BLaER1 (cell line): ENCODE data around the gene C11orf21.

ENCODE experiments used
- H3K27ac ChIP-seq: shearing (Covaris generic); formaldehyde crosslinking; 2 replicates; pipeline ENCODE4 v1.8.1; 2022
- H3K27me3 ChIP-seq: shearing (Covaris generic); formaldehyde crosslinking; 2 replicates; pipeline ENCODE4 v1.8.1; 2022
- H3K36me3 ChIP-seq: shearing (Covaris generic); formaldehyde crosslinking; 2 replicates; pipeline ENCODE4 v1.8.1; 2022
- H3K4me1 ChIP-seq: shearing (Covaris generic); formaldehyde crosslinking; 2 replicates; pipeline ENCODE4 v1.8.1; 2022
- H3K4me2 ChIP-seq: shearing (Covaris generic); formaldehyde crosslinking; 2 replicates; pipeline ENCODE4 v1.8.1; 2022
- H3K4me3 ChIP-seq: shearing (Covaris generic); formaldehyde crosslinking; 2 replicates; pipeline ENCODE4 v1.8.1; 2022
- H3K9ac ChIP-seq: shearing (Covaris generic); formaldehyde crosslinking; 2 replicates; pipeline ENCODE4 v1.8.1; 2022
- H3K9me3 ChIP-seq: shearing (Covaris generic); formaldehyde crosslinking; 2 replicates; pipeline ENCODE4 v1.8.1; 2022
- H4K20me1 ChIP-seq: shearing (Covaris generic); formaldehyde crosslinking; 2 replicates; pipeline ENCODE4 v1.8.1; 2022
- Cebpa-rat ChIP-seq: shearing (Covaris generic); IDR thresholded peaks from 2 replicates; pipeline ENCODE4 v1.8.1; 2022

The C11orf21 gene

DNA sequence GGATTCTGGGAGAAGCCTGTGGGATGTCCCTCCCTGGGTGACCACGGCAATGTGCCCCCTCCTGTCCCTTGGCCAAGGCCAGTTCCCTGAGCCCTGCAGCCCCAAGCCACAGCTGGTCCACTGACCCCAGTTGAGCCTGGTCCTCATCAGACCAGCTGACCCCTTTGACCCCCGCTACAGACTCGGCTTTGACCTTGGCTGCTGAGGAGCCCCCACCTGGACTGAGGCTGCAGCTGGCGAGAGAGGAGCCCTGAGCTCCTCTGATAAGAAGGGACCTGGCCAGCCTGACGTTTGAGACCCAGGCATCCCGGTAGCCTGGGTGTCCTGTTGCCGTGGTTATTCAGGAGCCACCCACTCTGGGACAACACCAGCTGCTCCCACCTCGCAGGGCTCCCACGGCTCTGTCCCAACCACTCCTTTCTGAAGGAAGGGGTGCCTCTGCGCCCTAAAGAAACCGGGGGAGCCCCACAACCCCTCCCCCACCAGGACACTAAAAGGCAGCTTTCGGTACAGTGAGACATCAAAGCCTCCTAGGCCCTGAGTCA is 34.3 kb downstream of the C11orf21 start:
- Histone ChIP-seq H3K27me3 (peaks cover 84% of the 10 kb centered on the region), H3K9ac (no peak overlapping the region)

DNA sequence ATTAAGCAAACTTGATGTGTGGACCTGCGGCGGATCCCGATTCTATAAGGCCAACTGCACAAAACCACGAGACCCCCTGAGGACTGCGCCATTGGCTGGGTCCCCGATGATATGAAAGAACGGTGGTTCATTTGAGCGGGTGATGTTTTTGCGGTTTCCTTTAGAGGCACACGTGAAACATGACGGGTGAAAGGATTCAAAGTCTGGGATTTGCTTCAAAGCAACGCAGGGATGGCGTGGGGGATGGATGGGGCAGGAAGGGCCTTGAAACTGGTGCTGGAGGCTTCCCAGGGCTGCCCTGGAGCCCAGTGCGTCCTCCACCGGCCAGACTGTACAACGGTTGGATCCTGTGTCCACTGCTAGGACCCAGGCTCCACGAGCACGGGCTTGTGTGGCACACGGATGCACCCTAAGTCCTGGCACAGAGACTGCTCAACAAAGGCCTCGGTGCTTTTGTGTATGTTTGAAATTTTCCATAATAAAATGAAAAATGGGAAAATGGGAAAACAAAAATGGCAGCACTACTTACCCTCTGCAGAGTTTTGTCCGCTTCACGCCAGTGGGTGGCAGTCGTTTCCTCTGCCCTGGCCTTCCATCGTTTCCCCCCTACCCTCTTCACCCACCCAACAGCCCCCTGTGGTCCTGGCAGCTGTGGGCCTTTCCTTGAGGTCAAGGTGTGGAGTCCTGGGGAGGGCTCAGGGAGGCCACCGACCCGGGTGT is 35.0 kb downstream of the C11orf21 start:
- H3K4me2 ChIP-seq, result peak overlapping the region; percentile 86
- no peak overlapping the region for H3K27ac ChIP-seq
- no peaks in the 10 kb centered on the region for H3K36me3 ChIP-seq
- H3K27me3 ChIP-seq, result peaks cover 84% of the 10 kb centered on the region
- peaks cover 86% of the 10 kb centered on the region for H4K20me1 ChIP-seq
- TF ChIP-seq Cebpa-rat, result no peak
- peaks cover 17% of the 10 kb centered on the region for H3K9me3 ChIP-seq
- peaks cover 69% of the 10 kb centered on the region for H3K4me1 ChIP-seq
- peak overlapping the region; percentile 30; the same call in 1 of the 2 replicates for H3K4me3 ChIP-seq
- no peak overlapping the region for H3K9ac ChIP-seq

More for the DNA sequence above, 34.3 kb downstream of the C11orf21 start:
- Histone ChIP-seq H3K9me3 (peaks cover 17% of the 10 kb centered on the region), H3K27ac (no peak overlapping the region), H3K36me3 (no peaks in the 10 kb centered on the region), H3K4me1 (peaks cover 67% of the 10 kb centered on the region), H3K4me2 (peak overlapping the region; percentile 86), H3K4me3 (peak overlapping the region; percentile 30; the same call in 1 of the 2 replicates), H4K20me1 (peaks cover 86% of the 10 kb centered on the region)
- TF ChIP-seq Cebpa-rat, result no peak

DNA sequence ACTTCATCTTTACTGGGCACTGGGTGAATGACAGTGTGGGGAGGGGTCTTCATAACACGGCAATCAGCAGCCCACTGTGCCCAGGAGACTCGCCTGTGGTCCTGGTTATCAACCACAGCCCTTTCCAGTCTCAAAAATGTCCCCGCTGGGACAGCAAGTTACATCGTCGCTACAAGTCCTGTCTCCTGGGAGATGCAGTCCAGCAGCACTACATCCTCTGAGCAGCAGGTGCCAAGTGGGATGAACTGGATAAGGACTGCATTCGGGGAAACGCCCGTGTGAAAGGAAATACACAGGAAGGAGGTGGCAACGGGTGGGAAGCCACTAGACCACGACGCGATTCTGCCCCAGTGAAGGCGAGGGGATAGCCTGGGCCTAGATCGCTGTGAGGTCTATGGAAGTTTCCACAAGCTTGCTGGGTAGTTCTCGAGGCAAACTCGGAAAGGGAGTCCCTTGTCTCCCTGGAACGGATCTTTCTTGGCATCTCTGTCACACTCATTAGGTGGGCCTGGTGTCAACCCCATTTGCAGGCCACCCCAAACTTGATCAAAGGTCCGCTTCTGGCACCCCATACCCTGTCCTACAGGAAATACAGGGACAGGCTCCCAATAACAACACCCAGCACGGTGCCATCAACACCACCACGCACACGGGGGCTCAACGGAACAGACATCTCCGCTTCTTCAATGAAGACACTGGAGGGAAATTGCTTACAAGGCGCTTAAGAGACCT is 35.7 kb downstream of the C11orf21 start:
- TF ChIP-seq Cebpa-rat, result no peak
- H3K27ac ChIP-seq, result no peak overlapping the region

DNA sequence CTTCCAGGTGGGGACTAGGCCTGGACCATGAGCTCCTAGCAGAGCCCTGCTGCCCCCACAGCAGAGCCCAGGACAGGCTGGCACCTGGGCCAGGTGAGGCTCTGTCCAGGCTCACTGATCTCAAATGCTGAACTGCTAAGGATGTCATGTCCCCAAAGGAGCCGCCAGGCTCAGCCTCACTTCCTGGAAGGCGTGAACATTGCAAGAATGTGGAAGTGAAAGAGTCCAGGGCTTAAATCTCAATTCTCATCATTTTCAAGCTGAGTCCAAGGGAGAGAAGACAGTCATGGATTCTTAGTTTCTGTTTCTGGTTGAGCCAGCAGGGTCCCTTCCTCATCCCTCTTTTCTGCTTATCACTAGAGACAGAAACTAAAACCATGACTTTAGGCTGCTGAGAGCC is 36.3 kb downstream of the C11orf21 start:
- Histone ChIP-seq H3K27ac (no peak overlapping the region), H3K4me3 (peak overlapping the region; percentile 12; the same call in 1 of the 2 replicates), H3K4me1 (peaks cover 68% of the 10 kb centered on the region), H4K20me1 (peaks cover 90% of the 10 kb centered on the region), H3K36me3 (no peaks in the 10 kb centered on the region), H3K27me3 (peaks cover 84% of the 10 kb centered on the region), H3K4me2 (peak overlapping the region; percentile 86), H3K9me3 (peaks cover 9% of the 10 kb centered on the region), H3K9ac (no peak overlapping the region)
- TF ChIP-seq Cebpa-rat, result no peak

More for the DNA sequence above, 35.7 kb downstream of the C11orf21 start:
- H3K9me3 ChIP-seq, result peaks cover 15% of the 10 kb centered on the region
- H3K4me1 ChIP-seq, result peaks cover 69% of the 10 kb centered on the region
- H3K9ac ChIP-seq, result no peak overlapping the region
- H4K20me1 ChIP-seq, result peaks cover 90% of the 10 kb centered on the region
- H3K4me2 ChIP-seq, result peak overlapping the region; percentile 86
- peak overlapping the region; percentile 30; the same call in 1 of the 2 replicates for H3K4me3 ChIP-seq
- H3K36me3 ChIP-seq, result no peaks in the 10 kb centered on the region
- peaks cover 84% of the 10 kb centered on the region for H3K27me3 ChIP-seq

DNA sequence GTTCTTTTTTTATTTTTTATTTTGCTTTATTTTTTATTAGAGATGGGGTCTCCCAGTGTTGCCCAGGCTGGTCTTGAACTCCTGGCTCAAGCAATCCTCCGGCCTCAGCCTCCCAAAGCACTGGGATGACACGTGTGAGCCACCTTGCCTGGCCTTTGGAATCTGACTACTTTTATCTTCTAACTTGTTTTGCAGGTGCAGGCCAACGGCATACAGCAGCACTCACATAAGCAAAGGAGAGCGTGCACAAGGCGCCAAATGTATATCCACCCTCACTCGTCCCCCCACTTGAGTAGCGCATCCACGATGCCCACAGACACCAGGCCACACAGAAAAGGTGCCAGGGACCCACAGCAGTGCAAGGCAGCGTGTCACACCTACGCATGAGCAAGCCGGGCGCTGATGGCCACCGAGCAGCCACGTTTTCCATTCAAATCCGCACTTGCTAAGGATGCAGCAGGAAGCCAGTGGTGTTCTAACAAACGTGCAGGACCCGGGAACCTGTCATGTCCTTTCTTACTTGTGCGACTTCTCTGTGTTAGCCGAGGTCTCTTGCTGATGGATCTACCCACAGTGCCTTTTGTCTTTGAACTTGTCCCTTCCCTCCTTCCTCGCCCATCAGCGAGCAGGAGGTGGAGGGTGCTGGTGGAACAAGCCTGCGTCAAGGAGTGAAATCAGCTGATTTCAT is 37.2 kb downstream of the C11orf21 start:
- TF ChIP-seq Cebpa-rat, result no peak
- no peaks in the 10 kb centered on the region for H3K9me3 ChIP-seq
- peak overlapping the region; percentile 86 for H3K4me2 ChIP-seq
- H3K27ac ChIP-seq, result no peak overlapping the region
- peaks cover 84% of the 10 kb centered on the region for H3K27me3 ChIP-seq
- H3K9ac ChIP-seq, result no peak overlapping the region
- H4K20me1 ChIP-seq, result peaks cover 91% of the 10 kb centered on the region
- no peak overlapping the region for H3K4me3 ChIP-seq
- peaks cover 60% of the 10 kb centered on the region for H3K4me1 ChIP-seq
- H3K36me3 ChIP-seq, result no peaks in the 10 kb centered on the region

DNA sequence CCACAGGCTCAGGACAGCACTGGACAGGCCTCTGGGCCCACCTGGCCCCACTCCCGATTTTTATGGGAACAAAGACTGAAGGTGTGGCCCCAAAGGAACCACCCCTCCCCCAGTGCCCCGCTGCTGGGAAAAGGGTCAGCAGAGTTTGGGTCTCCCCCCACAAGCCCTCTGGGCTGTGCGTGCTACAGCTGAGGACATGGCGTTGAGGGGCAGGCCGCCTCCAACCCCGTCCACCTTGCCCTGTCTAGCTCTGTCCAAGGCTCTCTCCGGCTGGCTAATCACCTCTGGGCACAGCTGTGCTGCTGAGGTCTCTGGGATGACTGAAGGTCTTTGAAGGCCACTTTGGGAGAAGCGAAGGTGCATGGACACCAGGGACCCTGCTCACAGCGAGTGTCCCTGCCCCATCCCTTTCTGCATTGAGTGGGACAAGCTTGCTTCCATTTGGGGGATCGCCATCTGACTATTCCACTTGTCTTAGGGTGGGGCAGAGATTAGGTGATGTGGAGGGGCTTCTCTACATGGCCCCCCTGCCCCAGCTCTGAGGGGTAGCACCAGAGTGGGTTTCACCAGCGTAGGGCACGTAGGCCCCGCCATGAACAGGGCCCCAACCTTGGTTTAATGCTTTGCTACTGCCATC is 37.9 kb downstream of the C11orf21 start:
- peaks cover 60% of the 10 kb centered on the region for H3K4me1 ChIP-seq
- no peak overlapping the region for H3K4me2 ChIP-seq
- H3K4me3 ChIP-seq, result no peak overlapping the region
- H3K36me3 ChIP-seq, result no peaks in the 10 kb centered on the region
- no peak overlapping the region for H3K27ac ChIP-seq
- H3K9me3 ChIP-seq, result no peaks in the 10 kb centered on the region
- TF ChIP-seq Cebpa-rat, result no peak
- H3K9ac ChIP-seq, result no peak overlapping the region
- peaks cover 84% of the 10 kb centered on the region for H3K27me3 ChIP-seq
- peaks cover 98% of the 10 kb centered on the region for H4K20me1 ChIP-seq

DNA sequence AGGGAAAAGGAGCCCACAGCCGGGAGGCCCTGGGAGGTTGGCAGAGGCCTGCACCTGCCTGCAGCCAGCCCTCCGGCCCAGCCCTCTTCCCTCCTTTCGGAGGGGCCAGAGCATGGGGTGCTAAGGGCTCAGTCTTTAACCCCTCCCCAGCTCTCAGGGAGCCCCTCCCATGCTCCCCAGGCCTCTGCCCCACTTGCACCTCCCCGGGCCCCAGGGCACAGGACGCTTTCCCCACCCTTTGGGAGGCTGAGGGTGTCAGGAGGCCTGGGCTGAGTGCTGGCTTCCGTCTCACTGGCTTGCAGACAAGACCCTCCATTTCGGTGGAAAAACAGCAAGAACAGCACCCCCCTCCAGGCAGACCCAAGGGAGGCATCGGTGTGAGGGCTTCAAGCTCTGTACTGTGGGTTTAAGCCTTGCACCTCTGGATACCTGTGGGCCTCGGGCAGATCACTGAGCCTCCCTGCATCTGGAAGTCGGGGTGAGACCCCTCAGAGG is 38.6 kb downstream of the C11orf21 start:
- H4K20me1 ChIP-seq, result peaks cover 100% of the 10 kb centered on the region
- H3K27ac ChIP-seq, result no peak overlapping the region
- H3K9ac ChIP-seq, result no peak overlapping the region
- H3K9me3 ChIP-seq, result no peaks in the 10 kb centered on the region
- no peak overlapping the region; the same call in 1 of the 2 replicates for H3K4me2 ChIP-seq
- H3K27me3 ChIP-seq, result peaks cover 84% of the 10 kb centered on the region
- no peak overlapping the region for H3K4me3 ChIP-seq
- H3K36me3 ChIP-seq, result no peaks in the 10 kb centered on the region
- H3K4me1 ChIP-seq, result peaks cover 58% of the 10 kb centered on the region
- no peak for TF ChIP-seq Cebpa-rat

DNA sequence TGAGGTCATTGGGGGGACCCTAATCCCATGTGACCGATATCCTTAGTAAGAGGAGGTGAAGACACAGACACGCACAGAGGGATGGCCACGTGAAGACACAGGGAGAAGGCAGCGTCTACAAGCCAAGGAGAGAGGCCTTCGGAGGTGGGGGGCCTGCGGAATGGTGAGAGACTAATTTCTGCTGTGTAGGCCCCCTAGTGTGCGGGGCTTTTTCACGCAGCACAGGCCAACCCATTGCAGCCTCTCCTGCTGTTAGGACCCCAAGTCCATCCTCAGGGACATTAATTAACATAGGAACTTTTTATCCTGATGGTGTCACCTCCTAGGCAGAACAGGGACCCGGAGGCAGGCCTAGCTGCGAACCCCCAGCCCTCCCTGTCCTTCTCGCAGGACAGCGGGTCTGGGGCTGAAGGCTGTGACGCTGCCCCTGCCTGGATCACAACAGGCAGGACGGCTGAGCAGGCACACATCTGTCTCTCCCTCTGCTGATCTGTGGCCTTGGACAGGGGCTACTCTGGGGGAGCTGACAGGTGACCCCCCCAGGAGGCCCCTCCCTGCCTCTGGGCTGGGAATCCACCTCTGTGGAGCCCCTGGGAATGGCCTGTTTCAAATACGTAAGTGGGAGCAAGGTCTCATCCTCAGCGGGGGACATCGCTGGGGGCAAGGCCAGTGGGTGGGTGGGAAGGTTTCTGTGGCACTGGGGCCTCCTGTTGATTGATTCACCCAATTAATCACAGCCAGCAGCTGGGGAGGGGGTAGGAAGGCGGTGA is 39.2 kb downstream of the C11orf21 start:
- Histone ChIP-seq H3K4me2 (no peak overlapping the region; the same call in 1 of the 2 replicates), H4K20me1 (peaks cover 95% of the 10 kb centered on the region), H3K27ac (no peak overlapping the region), H3K27me3 (peaks cover 80% of the 10 kb centered on the region), H3K9me3 (no peaks in the 10 kb centered on the region), H3K4me3 (no peak overlapping the region), H3K4me1 (peaks cover 52% of the 10 kb centered on the region), H3K9ac (no peak overlapping the region), H3K36me3 (no peaks in the 10 kb centered on the region)
- TF ChIP-seq Cebpa-rat, result no peak
